HG03571 (cell line): ENCODE data around the gene PSMD8.
"Not testable (repeated sequence)": the region's sequence is repeated elsewhere in the genome, so short reads cannot be mapped to it uniquely, and the experiment has no call there.

ENCODE experiments used
- ATAC-seq: cut with Tn5 transposase; IDR thresholded peaks from one replicate; pipeline ENCODE4 v1.9.1; 2021; ENCODE audit not compliant: unreplicated experiment

Gene PSMD8

GRCh38 chr19:38361633-38362075 lies 12.7 kb upstream of the PSMD8 start:
- ATAC-seq = no peak

GRCh38 chr19:38362076-38362945 lies 12.1 kb upstream of the PSMD8 start:
- no peak for ATAC-seq

GRCh38 chr19:38362946-38363688 lies 11.3 kb upstream of the PSMD8 start:
- not testable (repeated sequence) for ATAC-seq

GRCh38 chr19:38367041-38367440 lies 7.3 kb upstream of the PSMD8 start:
- ATAC-seq = no peak

DNA sequence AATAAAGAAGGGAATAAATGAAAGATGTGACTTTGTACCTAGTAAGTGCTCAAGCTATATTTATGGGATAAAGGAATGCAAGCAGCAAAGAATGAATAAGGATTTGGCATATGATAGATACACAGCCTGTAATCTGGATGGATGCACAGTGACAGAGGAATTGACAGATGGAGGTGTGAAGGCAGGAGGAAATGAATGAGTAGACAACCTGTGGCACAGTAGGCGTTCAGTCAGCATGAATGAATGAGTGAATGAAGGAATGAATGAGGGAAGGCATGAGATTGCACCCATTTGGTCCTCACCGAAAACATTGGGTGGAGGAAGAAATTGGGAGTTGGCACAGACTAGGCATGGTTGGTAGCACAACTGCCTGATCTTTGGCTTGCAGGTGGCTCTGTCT lies 4.8 kb upstream of the PSMD8 start:
- ATAC-seq = no peak

DNA sequence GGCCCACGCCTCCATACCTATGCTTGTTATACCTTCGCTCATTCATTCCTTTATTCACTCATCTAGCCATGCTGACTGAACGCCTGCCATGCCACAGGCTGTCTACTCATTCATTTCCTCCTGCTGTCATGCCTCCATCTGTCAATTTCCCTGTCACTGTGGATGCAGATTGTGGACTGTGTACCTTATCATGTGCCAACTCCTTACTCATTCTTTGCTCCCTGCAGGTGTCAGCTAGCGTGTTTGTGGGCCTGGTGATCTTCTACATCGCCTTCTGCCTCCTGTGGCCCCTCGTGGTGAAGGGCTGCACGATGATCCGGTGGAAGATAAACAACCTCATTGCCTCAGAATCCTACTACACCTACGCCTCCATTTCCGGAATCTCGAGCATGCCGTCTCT lies 4.1 kb upstream of the PSMD8 start:
- ATAC-seq = no peak

DNA sequence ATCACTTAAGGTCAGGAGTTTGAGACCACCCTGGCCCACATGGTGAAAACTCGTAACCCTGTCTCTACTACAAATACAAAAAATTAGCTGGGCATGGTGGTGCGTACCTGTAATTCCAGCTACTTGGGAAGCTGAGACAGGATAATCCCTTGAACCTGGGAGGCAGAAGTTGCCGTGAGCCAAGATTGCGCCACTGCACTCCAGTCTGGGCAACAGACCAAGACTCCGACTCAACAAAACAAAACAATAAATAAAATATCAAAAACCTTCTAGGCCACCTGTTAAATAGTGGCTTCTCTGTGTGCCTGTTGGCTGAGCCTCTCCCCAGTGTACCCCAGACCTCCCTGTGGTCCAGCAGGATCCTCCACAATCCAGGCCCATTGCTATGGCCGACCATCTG lies 3.3 kb upstream of the PSMD8 start:
- ATAC-seq = no peak

DNA sequence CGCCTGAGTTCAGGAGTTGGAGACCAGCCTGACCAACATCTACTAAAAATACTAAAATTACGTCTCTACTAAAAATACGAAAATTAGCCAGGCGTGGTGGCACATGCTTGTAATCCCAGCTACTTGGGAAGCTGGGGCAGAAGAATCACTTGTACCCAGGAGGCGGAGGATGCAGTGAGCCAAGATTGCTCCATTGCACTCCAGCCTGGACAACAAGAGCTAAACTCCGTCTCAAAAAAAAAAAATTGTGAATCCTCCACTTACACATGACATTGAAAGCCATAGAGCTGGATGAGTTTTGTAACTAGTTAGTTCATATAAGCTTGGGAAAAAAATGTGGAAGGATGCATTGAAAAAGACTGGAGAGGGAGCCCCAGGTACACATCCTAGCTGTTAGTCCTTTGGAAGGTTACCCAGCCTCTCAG lies 452 bp upstream of the PSMD8 start:
- ATAC-seq = no peak

DNA sequence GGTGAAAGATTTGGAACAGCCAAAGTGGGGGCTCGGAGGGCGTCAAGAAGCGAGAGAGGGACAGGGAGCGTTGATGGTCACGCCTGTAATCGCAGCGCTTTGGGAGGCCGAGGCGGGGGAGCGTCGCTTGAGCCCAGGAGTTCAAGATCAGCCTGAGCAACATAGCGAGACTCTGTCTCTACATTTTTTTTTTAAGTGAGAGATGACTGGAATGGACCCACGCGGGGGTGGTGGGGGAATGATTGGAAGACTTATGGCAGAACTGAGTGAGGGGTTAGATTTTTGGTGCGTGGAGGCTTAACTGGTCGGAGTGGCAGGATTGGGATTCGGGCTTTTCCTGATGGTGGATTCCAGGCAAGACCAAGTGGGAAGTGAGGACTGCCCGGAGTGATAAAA lies 725 bp downstream of the PSMD8 start:
- ATAC-seq = no peak

- no peak for ATAC-seq
Measured at GRCh38 chr19:38375748-38376147, 1.4 kb downstream of the PSMD8 start.

GRCh38 chr19:38376576-38376975 lies 2.2 kb downstream of the PSMD8 start:
- ATAC-seq = no peak

DNA sequence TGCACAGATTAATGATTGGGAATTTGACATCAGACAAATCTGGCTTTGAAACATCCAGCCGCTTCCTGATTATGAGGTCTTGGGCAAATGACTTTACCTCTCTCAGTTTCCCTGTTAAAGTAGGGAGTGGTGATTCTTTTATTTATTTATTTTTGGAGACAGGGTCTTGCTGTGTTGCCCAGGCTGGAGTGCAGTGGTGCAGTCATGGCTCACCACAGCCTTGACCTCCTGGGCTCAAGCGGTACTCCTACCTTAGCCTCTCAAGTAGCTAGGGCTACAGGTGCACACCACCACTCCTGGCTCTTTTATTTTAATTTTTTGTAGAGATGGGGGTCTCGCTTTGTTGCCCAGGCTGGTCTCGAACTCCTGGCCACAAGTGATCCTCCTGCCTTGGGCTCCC lies 2.7 kb downstream of the PSMD8 start:
- no peak for ATAC-seq

DNA sequence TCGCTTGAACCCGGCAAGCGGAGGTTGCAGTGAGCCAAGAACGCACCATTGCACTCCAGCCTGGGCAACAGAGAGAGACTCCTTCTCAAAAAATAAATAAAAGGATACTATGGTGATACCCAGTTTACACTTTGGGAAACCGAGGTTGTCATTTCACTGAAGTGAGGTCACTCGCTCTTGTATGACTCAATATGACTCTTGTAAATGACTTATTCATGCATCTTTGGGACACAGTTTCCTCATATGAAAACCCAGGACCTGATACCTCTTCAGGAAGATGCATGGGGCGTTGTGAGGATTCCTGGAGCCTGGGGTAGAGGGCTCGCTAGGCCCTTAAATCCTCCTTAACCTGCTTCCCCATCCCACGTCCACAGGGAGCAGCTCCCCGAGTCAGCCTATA lies 4.5 kb downstream of the PSMD8 start:
- ATAC-seq = no peak

DNA sequence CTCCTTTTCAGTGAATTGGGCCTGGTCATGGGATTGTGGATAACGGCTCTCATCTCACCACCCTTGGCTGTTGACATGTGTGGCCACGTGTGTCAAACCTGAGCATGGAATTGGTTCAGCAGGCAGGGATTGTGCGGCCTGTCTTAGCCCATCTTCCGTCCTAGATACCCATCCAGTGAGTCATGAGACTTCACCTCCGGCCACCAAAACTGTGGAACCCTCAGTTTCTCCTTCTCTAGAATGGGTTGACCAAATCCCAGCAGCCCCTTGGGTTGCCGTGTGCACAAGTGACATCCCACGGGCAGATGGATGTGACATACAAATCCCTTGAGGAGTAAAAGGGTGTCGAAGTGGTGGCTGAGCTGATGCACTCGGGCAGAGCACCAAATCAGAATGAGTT lies 6.8 kb downstream of the PSMD8 start:
- ATAC-seq = no peak

DNA sequence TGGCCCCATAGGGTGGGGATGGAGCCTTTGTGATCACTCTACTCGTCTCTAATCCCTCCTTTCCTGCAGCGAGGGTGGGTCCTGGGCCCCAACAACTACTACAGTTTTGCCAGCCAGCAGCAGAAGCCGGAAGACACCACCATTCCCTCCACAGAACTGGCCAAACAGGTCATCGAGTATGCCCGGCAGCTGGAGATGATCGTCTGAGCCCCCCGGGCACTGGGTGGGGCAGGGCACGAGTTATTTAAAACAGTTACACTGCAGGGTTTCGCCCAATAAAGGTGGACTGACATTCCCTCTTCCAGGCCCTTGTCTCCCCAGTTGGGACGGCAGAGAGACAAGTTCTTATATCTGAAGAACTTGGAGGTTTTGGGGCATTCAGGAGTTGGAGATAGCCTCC lies 8.8 kb downstream of the PSMD8 start:
- no peak for ATAC-seq

DNA sequence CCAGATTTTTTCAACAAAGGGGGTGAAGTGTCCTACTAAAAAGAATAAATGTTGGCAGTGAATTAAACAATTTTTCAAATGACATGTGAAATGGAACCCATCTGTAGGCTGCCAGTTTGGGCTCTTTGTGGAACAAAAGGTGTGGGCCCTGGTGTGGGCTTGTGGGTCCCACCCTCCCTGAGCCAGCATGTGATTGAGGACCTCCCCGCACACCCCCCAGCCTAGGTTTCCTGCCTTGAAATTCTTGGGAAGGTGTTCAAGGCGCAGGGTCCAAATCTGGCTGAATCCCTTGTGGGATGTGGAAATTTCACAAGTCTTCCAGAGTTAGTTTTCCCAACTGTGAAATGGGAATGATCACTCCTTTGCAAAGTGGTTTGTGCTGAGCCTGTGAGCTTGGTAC lies 9.4 kb downstream of the PSMD8 start:
- no peak for ATAC-seq

DNA sequence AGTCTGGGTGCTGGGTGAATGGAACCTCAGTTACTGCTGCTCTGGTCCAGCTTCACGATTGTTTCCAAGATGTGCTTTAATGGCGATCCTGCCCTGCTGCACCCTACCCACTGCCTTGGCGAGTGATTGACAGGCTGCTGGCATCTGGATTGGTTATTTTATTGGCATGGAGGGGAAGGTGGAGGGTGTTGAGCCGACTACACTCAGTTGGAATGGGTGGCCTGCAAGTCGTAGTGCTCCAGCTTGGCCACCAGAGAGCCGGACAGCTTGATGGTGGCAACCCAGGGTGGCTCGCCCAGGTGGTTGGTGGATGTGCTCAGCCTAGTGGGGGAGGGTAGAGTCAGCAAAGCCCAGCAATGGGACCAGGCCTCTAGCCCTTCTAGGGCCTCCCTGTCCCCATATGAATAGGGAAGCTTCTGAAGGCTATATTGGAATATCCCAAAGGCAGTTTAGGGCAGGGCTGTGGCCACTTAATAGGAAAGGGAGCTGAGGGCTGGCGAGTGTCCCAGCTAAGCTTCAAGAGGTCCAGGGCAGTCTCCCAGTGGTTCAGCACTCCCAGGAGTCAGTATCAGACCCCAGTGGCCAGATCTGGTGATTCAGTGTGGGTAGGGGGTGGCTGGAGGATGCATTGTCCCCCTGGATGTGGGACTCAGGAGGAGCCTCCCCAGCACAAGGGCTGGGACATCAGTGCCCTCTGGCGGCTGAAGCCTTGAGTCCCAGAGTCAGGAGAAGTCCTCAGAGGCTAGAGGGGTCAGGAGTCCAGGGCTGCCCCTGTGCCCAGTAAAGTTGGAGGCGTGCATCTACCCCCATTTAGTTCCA lies 10.0 kb downstream of the PSMD8 start:
- no peak for ATAC-seq

- no peak for ATAC-seq
Measured at GRCh38 chr19:38385057-38385803, 10.9 kb downstream of the PSMD8 start.

DNA sequence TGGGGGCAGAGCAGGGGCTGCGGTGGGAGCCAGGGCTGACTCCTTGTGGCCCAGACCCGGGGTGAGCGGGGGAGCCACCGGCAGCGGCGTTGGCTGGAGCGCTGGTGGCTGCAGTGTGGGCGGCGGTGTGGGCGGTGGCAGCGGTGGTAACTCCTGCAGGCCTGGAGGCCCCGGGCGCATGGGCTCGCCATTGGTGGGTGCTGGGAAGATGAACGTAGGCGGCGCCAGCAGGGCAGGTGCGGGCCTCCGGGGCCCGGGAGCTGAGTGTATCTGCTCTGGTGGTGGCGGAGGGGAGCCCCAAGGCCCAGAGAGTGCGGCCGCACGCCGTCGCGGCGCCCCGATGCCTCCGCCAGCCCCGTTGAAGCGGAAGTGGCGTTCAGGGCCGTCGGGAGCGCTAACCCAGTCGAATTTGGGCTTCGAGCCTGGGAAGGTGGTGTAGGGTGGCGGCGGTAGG lies 11.5 kb downstream of the PSMD8 start:
- ATAC-seq = no peak

GRCh38 chr19:38386300-38386970 lies 12.1 kb downstream of the PSMD8 start:
- ATAC-seq = no peak
